ENCODE data around the gene MC4R. TPM values are rescaled to one million over a fixed set of nuclear protein-coding genes. Genes with fewer than 3 reads are reported as not detected.
"Not testable (repeated sequence)": the region's sequence is repeated elsewhere in the genome, so short reads cannot be mapped to it uniquely, and the experiment has no call there.

Gene MC4R
- polyA plus RNA-seq (2011; rRNA removed) (0.08 and 0.15 TPM in 2 replicates), polyA plus RNA-seq (2017; fragmentation: RNase III; extraction: RNeasy Plus Mini Kit Qiagen cat#74134 plus additional on column Dnase treatment) (0.05 to 0.08 TPM in 2 of 3 replicates, not detected in the other), polyA minus RNA-seq (2011; rRNA and poly(A)+ RNA removed) (0.19 and 0.25 TPM in 2 replicates)
- 0.01 and 0.04 TPM in 2 replicates for polyA plus RNA-seq (2012; cell fraction: cytosol; rRNA removed)
- not detected in 2 replicates for polyA plus RNA-seq (2012; cell fraction: nucleus; rRNA removed)

DNA sequence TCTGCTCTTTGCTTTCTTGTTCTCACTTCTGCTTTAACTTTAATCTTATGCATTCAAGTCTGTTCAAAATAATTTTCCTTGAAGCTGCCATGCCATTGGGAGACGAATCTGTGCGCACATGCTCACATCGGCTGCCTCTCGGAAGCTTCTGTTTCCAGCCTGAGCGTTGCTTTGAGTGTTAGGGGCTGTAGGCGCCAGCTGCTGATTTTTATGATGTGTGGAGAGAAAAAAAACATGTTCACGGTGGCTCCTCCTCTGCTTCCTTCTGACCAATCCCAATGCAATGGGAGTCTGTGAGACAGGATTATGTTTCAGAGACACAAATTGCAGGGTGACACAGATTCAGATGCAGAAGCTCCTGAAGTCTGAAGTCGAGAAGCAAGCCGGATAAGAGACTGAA lies at the start of gene MC4R:
Gene MC4R (minus strand): TSS at position 180 of the 400 bp plus-strand sequence. CDS start 426 bp downstream, outside the sequence.
- peak; percentile 85 to 92 for ATAC-seq
- no peak for FAIRE-seq
- DNase-seq (ENCODE audit: low read depth in 1 of 2, low spot score in 1 of 2) = peak; percentile 12 to 29
- H3K4me2 ChIP-seq = peak within 1 kb of the TSS; percentile 71
- 9% methylated on average over 9 of the region's 9 CpGs for WGBS (ENCODE audit: missing lambda C conversion rate)
- no peak within 1 kb of the TSS for H3K27ac ChIP-seq
- POLR2A ChIA-PET = no interaction called here
- TF ChIP-seq EHMT2 (IDR thresholded peaks at IDR 0.05; ENCODE audit: low read depth) = no peak
- no peak for TF ChIP-seq MAFK (IDR thresholded peaks at IDR 0.05; ENCODE audit: partially characterized antibody)
- no peak for TF ChIP-seq SREBF2 (IDR thresholded peaks at IDR 0.05)
- no peak for TF ChIP-seq HOXA7 (CRISPR knock-in tag; IDR thresholded peaks at IDR 0.05)
- TF ChIP-seq HOXB5 (CRISPR knock-in tag; IDR thresholded peaks at IDR 0.05) = no peak
- TF ChIP-seq, protein P1, sequence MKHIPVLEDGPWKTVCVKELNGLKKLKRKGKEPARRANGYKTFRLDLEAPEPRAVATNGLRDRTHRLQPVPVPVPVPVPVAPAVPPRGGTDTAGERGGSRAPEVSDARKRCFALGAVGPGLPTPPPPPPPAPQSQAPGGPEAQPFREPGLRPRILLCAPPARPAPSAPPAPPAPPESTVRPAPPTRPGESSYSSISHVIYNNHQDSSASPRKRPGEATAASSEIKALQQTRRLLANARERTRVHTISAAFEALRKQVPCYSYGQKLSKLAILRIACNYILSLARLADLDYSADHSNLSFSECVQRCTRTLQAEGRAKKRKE (CRISPR knock-in tag; IDR thresholded peaks at IDR 0.05; ENCODE audit: low read depth) = no peak
- TF ChIP-seq FOSB (CRISPR knock-in tag; IDR thresholded peaks at IDR 0.05) = no peak
- no peak for TF ChIP-seq HDAC2 (IDR thresholded peaks at IDR 0.05)
- TF ChIP-seq HMGXB4 (CRISPR knock-in tag; IDR thresholded peaks at IDR 0.05; ENCODE audit: borderline replicate concordance) = no peak
- TF ChIP-seq JUN (IDR thresholded peaks at IDR 0.05) = no peak
- no peak for TF ChIP-seq NR3C1 (IDR thresholded peaks at IDR 0.05)
- TF ChIP-seq POLR2A (IDR thresholded peaks at IDR 0.05; ENCODE audit: low read length) = no peak
- TF ChIP-seq, protein P2, sequence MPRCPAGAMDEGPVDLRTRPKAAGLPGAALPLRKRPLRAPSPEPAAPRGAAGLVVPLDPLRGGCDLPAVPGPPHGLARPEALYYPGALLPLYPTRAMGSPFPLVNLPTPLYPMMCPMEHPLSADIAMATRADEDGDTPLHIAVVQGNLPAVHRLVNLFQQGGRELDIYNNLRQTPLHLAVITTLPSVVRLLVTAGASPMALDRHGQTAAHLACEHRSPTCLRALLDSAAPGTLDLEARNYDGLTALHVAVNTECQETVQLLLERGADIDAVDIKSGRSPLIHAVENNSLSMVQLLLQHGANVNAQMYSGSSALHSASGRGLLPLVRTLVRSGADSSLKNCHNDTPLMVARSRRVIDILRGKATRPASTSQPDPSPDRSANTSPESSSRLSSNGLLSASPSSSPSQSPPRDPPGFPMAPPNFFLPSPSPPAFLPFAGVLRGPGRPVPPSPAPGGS (IDR thresholded peaks at IDR 0.05) = no peak
- no peak for TF ChIP-seq CBX8 (IDR thresholded peaks at IDR 0.05)
- peak within 1 kb of the TSS; percentile 26; the same call in 1 of the 3 replicates for H3K4me3 ChIP-seq
- no peaks in the 10 kb centered on the region for H3K9me3 ChIP-seq
- CTCF ChIA-PET = interaction anchor here (1.0 kb wide), 1 partner anchor 37 kb away, joined by 3 read pairs; no protein-coding TSS in a partner anchor
- peaks cover 4% of the 10 kb centered on the region; the same call in 1 of the 3 replicates for H3K4me1 ChIP-seq

- CTCF ChIA-PET = interaction anchor here (0.5 kb wide), 1 partner anchor 244 kb away, joined by 3 read pairs; no protein-coding TSS in a partner anchor
- H3K4me3 ChIP-seq; H3K4me1 ChIP-seq; DNase-seq (ENCODE audit: low read depth in 1 of 2, low spot score in 1 of 2); POLR2A ChIA-PET; H3K27ac ChIP-seq; H3K4me2 ChIP-seq; ATAC-seq; H3K9me3 ChIP-seq; FAIRE-seq: not testable (repeated sequence)
- 57% methylated on average over 8 of the region's 8 CpGs for WGBS (ENCODE audit: missing lambda C conversion rate)
Measured at GRCh38 chr18:60422306-60422705, 49.7 kb upstream of the MC4R start.

DNA sequence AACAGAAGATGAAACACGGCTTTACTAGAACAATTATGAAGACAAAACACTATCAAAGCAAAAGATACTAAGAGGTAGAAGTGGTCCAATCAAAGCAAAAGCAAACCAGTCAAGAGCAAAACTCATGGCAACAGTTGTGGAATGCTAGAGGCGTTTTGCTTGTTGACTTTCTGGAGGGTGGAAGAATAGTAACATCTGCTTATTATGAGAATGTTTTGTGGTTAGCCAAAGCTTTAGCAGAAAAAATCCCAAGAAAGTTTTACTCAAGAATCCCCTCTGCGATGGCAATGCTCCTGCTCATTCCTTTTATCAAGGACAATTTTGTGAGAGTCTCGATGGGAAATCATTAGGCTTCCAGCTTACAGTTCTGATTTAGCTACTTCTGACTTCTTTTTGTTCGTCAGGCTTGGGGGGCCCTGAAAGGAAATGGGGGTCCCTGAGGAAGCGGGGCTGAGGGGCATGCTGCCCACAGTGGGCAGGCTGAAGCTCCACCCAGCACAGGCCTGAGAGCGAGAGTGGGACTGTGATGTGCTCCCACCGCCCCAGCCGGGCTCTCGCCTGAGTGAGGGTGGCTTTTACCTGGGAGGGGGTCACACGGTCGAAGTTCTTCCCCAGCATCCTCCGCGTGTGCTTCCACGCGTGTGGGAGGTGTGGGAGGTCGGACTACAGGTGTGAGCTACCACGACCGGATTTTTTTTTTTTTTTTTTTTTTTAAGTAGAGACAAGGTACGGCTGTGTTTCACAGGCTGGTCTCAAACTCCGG lies 49.0 kb upstream of the MC4R start:
- TF ChIP-seq ZFP36 (IDR thresholded peaks at IDR 0.05; ENCODE audit: borderline replicate concordance, partially characterized antibody) (no peak), JUN (IDR thresholded peaks at IDR 0.05) (no peak), KDM1A (IDR thresholded peaks at IDR 0.05; ENCODE audit: low read depth) (no peak), MAX (IDR thresholded peaks at IDR 0.05) (no peak), HES2 (IDR thresholded peaks at IDR 0.05) (no peak), EHMT2 (IDR thresholded peaks at IDR 0.05; ENCODE audit: low read depth) (no peak), HOXB13 (CRISPR knock-in tag; IDR thresholded peaks at IDR 0.05; ENCODE audit: low read depth) (no peak), RARB (CRISPR knock-in tag; IDR thresholded peaks at IDR 0.05) (no peak), POLR2AphosphoS2 (conservative IDR thresholded peaks at IDR 0.05; ENCODE audit: low read length) (no peak), HOXB5 (CRISPR knock-in tag; IDR thresholded peaks at IDR 0.05) (no peak), RAD21 (conservative IDR thresholded peaks at IDR 0.05 in 1 of 2, IDR thresholded peaks at IDR 0.05 in 1 of 2) (no peak), HOXA7 (CRISPR knock-in tag; IDR thresholded peaks at IDR 0.05) (no peak), E2F6 (IDR thresholded peaks at IDR 0.05; ENCODE audit: borderline replicate concordance, low read depth) (no peak), EHF (CRISPR knock-in tag; IDR thresholded peaks at IDR 0.05) (no peak)
- TF ChIP-seq, protein P3, sequence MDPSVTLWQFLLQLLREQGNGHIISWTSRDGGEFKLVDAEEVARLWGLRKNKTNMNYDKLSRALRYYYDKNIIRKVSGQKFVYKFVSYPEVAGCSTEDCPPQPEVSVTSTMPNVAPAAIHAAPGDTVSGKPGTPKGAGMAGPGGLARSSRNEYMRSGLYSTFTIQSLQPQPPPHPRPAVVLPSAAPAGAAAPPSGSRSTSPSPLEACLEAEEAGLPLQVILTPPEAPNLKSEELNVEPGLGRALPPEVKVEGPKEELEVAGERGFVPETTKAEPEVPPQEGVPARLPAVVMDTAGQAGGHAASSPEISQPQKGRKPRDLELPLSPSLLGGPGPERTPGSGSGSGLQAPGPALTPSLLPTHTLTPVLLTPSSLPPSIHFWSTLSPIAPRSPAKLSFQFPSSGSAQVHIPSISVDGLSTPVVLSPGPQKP (IDR thresholded peaks at IDR 0.05; ENCODE audit: low read depth, low read length) = no peak
- ATAC-seq (no peak), DNase-seq (ENCODE audit: low read depth in 1 of 2, low spot score in 1 of 2) (no peak), FAIRE-seq (no peak)
- H3K9me3 ChIP-seq = no peaks in the 10 kb centered on the region
- CTCF ChIA-PET = no interaction called here
- H3K4me2 ChIP-seq = no peak overlapping the region
- H3K4me1 ChIP-seq = no peaks in the 10 kb centered on the region
- no peak overlapping the region for H3K4me3 ChIP-seq
- H3K27ac ChIP-seq = no peak overlapping the region
- WGBS (ENCODE audit: missing lambda C conversion rate) = 55% methylated on average over 21 of the region's 21 CpGs
- POLR2A ChIA-PET = no interaction called here

All from A549 (cell line).